Skeletal muscle satellite cell (primary cell): ENCODE measurements around the gene PRM2.

ENCODE experiments used
- H3K27me3 ChIP-seq: 2 replicates; pipeline ENCODE4 v1.7.0; 2013; ENCODE audit warnings: low read length; ENCODE audit not compliant: control insufficient read depth, insufficient read depth
- H3K36me3 ChIP-seq: 2 replicates; pipeline ENCODE4 v1.7.0; 2013; ENCODE audit warnings: mild to moderate bottlenecking, control low read depth, low read length; ENCODE audit not compliant: insufficient read depth
- H3K4me1 ChIP-seq: 2 replicates; pipeline ENCODE4 v1.7.0; 2013; ENCODE audit warnings: low read length; ENCODE audit not compliant: control insufficient read depth, insufficient read depth
- H3K4me2 ChIP-seq: 2 replicates; pipeline ENCODE4 v1.7.0; 2013; ENCODE audit warnings: mild to moderate bottlenecking, low read length
- H3K4me3 ChIP-seq: 2 replicates; pipeline ENCODE4 v1.7.0; 2013; ENCODE audit warnings: low read length
- H3K9ac ChIP-seq: 2 replicates; pipeline ENCODE4 v1.7.0; 2013; ENCODE audit warnings: mild to moderate bottlenecking, low read depth, low read length, moderate library complexity
- H3K9me3 ChIP-seq: replicated peaks from 2 replicates; pipeline ENCODE4 v1.7.0; 2013; ENCODE audit warnings: mild to moderate bottlenecking, control low read depth, low read length

PRM2 gene

GRCh38 chr16:11236461-11237254 lies 39.6 kb downstream of the PRM2 start:
- Histone ChIP-seq H3K4me2 (no peak overlapping the region), H3K9me3 (no peaks in the 10 kb centered on the region), H3K36me3 (no peaks in the 10 kb centered on the region), H3K27me3 (peaks cover 2% of the 10 kb centered on the region), H3K4me1 (peaks cover 6% of the 10 kb centered on the region), H3K4me3 (no peak overlapping the region), H3K9ac (no peak overlapping the region)

DNA sequence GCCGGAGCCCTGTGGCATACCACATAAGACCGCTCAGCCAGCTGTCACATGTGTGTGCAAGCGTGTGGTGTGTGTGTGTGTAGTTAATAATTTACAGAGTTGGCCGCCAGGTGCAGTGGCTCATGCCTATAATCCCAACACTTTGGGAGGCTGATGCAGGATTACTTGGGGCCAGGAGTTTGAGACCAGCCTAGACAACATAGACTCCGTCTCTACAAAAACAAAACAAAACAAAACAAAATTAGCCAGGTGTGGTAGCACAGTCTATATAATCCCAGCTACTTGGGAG lies 40.6 kb downstream of the PRM2 start:
- Histone ChIP-seq H3K4me1 (peaks cover 6% of the 10 kb centered on the region), H3K9ac (no peak overlapping the region), H3K9me3 (no peaks in the 10 kb centered on the region)

GRCh38 chr16:11234884-11235702 lies 41.2 kb downstream of the PRM2 start:
- H3K4me1 ChIP-seq = peaks cover 6% of the 10 kb centered on the region
- H3K4me3 ChIP-seq = no peak overlapping the region
- H3K9me3 ChIP-seq = no peaks in the 10 kb centered on the region
- H3K4me2 ChIP-seq = no peak overlapping the region
- H3K9ac ChIP-seq = no peak overlapping the region
- no peaks in the 10 kb centered on the region for H3K36me3 ChIP-seq
- H3K27me3 ChIP-seq = no peaks in the 10 kb centered on the region

More for the DNA sequence above, 40.6 kb downstream of the PRM2 start:
- H3K4me2 ChIP-seq = no peak overlapping the region
- H3K36me3 ChIP-seq = no peaks in the 10 kb centered on the region
- H3K27me3 ChIP-seq = no peaks in the 10 kb centered on the region
- H3K4me3 ChIP-seq = no peak overlapping the region

GRCh38 chr16:11233727-11234376 lies 42.4 kb downstream of the PRM2 start:
- Histone ChIP-seq H3K4me2 (no peak overlapping the region), H3K36me3 (no peaks in the 10 kb centered on the region), H3K4me1 (peaks cover 6% of the 10 kb centered on the region), H3K9me3 (no peaks in the 10 kb centered on the region), H3K4me3 (no peak overlapping the region), H3K27me3 (no peaks in the 10 kb centered on the region), H3K9ac (no peak overlapping the region)

GRCh38 chr16:11232852-11233726 lies 43.2 kb downstream of the PRM2 start:
- H3K9ac ChIP-seq = no peak overlapping the region
- H3K4me2 ChIP-seq = no peak overlapping the region
- no peaks in the 10 kb centered on the region for H3K9me3 ChIP-seq
- H3K4me1 ChIP-seq = peaks cover 6% of the 10 kb centered on the region
- no peak overlapping the region for H3K4me3 ChIP-seq
- H3K27me3 ChIP-seq = no peaks in the 10 kb centered on the region
- H3K36me3 ChIP-seq = no peaks in the 10 kb centered on the region

DNA sequence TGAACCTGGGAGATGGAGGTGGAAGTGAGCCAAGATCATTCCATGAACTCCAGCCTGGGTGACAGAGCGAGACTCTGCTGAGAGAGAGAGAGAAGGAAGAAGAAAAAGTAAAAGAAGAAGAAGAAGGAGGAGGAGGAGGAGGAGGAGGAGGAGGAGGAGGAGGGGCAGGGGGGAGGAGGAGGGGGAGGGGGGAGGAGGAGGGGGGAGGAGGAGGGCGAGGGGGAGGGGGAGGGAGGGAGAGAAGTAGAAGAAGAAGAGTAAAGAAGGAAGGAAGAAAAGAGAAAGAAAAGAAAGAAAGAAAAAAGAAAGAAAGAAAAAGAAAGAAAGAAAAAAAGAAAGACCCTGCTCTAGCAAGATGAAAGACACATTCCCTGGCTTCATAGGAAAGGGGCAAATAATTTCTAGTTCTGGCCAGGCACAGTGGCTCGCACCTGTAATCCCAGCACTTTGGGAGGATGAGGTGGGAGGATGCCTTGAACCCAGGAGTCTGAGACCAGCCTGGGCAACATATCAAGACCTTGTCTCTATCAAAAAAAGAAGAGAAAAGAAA lies 43.9 kb downstream of the PRM2 start:
- Histone ChIP-seq H3K4me1 (peaks cover 6% of the 10 kb centered on the region), H3K4me2 (no peak overlapping the region), H3K36me3 (no peaks in the 10 kb centered on the region), H3K9ac (no peak overlapping the region), H3K9me3 (no peaks in the 10 kb centered on the region), H3K27me3 (no peaks in the 10 kb centered on the region), H3K4me3 (no peak overlapping the region)

GRCh38 chr16:11231367-11231970 lies 44.8 kb downstream of the PRM2 start:
- no peaks in the 10 kb centered on the region for H3K27me3 ChIP-seq
- no peak overlapping the region for H3K4me2 ChIP-seq
- H3K36me3 ChIP-seq = no peaks in the 10 kb centered on the region
- H3K4me1 ChIP-seq = peaks cover 6% of the 10 kb centered on the region
- H3K4me3 ChIP-seq = no peak overlapping the region
- no peaks in the 10 kb centered on the region for H3K9me3 ChIP-seq
- no peak overlapping the region for H3K9ac ChIP-seq

GRCh38 chr16:11229906-11230305 lies 46.4 kb downstream of the PRM2 start:
- Histone ChIP-seq H3K4me1 (peaks cover 6% of the 10 kb centered on the region), H3K4me3 (no peak overlapping the region), H3K9ac (no peak overlapping the region), H3K36me3 (no peaks in the 10 kb centered on the region), H3K4me2 (no peak overlapping the region), H3K9me3 (no peaks in the 10 kb centered on the region), H3K27me3 (no peaks in the 10 kb centered on the region)

DNA sequence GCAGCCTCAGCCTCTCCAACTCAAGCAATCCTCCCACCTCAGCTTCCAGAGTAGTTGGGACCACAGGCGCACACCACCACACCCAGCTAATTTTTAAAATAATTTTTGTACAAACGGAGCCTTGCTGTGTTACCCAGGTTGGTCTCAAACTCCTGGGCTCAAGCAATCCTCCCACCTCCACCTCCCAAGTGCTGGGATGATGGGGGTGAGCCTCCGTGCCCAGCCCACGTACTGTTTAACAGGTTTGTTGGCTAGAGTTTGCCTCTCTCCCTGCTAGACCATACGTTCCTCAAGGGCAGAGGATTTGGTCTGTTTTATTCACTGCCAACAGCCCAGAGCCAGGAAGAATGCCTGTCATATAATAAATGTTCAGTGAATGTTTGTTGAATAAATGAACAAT lies 46.8 kb downstream of the PRM2 start:
- Histone ChIP-seq H3K4me3 (no peak overlapping the region), H3K27me3 (no peaks in the 10 kb centered on the region), H3K4me2 (no peak overlapping the region), H3K4me1 (peaks cover 6% of the 10 kb centered on the region), H3K9me3 (no peaks in the 10 kb centered on the region), H3K9ac (no peak overlapping the region), H3K36me3 (no peaks in the 10 kb centered on the region)

DNA sequence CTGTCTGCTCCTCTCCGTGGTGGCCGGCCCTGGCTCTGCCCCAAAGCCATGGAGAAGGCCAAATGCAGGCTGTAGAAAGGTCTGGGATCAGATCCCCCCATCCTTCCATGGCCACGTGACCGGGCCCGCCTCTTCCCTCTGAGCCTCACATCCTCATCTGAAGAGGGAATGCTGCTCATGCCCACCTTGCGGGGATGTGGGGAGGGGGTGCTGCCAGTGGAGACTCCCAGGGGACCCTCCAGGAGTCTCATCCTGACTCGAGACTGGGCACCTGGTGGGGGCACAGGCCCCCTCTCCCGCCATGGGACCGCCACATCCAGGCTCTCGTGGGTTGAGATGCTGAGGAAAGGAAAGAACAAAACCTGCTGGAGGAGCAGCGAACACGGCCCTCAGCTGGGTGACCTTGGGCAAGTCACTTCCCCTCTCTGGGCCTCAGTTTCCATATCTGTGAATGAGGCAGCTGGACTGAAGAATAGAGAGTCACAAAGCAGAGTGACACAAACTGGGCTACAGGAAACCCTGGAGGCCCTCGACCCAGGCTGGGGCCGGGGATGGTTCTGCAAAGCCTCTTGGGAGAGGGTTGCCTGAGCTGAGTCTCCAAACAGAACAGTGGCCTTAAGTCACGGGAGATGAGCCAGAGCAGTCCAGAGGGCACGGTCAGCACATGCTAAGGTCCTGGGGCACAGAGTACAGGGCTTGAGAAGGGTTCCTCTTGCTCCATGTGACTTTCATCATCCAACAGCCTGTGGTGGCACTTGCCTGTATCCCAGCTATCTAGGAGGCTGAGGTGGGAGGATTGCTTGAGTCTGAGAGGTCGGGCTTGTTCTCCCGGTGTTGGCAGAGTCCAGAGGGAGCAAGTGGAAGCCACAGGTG lies 50.4 kb downstream of the PRM2 start:
- H3K4me3 ChIP-seq = no peak overlapping the region
- H3K9me3 ChIP-seq = no peaks in the 10 kb centered on the region
- no peaks in the 10 kb centered on the region for H3K36me3 ChIP-seq
- H3K9ac ChIP-seq = no peak overlapping the region
- peaks cover 7% of the 10 kb centered on the region for H3K4me1 ChIP-seq
- no peak overlapping the region for H3K4me2 ChIP-seq
- H3K27me3 ChIP-seq = no peaks in the 10 kb centered on the region
